PFSK-1 (cell line): ENCODE results near the gene UBE4B.

Experiments used
- POLR2AphosphoS5 ChIP-seq: IDR thresholded peaks from 2 replicates; pipeline ENCODE4 v1.6.1; 2012; ENCODE audit warnings: low read depth, mild to moderate bottlenecking, control low read depth, low read length, moderate library complexity
- SIN3A ChIP-seq: IDR thresholded peaks from 2 replicates; pipeline ENCODE4 v1.6.1; 2012; ENCODE audit warnings: mild to moderate bottlenecking, low read length, moderate library complexity, borderline replicate concordance; ENCODE audit not compliant: insufficient read depth
- TF ChIP-seq, protein P1 (sequence below), 2 experiments: IDR thresholded peaks; 2 replicates each; pipeline versions ENCODE4 v1.6.1 to v1.8.0; 2011 to 2012; ENCODE audit warnings: low read depth in 2 of 2, low read length in 2 of 2, control low read depth in 1 of 2, inconsistent platforms in 1 of 2, mild to moderate bottlenecking in 1 of 2, moderate library complexity in 1 of 2; ENCODE audit not compliant: insufficient read depth in 1 of 2

DNA sequence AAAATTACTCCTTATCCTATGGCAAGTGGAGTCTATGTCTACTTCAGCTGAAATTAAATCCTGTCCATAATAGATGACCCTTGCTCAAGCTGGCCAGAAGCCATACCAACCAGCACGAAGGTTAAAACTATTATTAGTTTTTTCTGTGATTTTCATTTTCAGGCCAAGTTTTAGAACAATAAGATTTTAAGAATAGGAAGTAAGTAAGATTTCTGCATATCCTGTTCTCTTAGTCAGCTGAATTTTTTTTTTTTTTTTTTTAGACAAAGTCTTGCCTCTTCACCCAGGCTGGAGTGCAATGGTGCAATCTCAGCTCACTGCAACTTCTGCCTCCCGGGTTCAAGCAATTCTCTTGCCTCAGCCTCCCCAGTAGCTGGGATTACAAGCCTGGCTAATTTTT, 41.8 kb upstream of the UBE4B start:
- TF ChIP-seq POLR2AphosphoS5: no peak
- no peak for TF ChIP-seq SIN3A
- TF ChIP-seq, protein P1, sequence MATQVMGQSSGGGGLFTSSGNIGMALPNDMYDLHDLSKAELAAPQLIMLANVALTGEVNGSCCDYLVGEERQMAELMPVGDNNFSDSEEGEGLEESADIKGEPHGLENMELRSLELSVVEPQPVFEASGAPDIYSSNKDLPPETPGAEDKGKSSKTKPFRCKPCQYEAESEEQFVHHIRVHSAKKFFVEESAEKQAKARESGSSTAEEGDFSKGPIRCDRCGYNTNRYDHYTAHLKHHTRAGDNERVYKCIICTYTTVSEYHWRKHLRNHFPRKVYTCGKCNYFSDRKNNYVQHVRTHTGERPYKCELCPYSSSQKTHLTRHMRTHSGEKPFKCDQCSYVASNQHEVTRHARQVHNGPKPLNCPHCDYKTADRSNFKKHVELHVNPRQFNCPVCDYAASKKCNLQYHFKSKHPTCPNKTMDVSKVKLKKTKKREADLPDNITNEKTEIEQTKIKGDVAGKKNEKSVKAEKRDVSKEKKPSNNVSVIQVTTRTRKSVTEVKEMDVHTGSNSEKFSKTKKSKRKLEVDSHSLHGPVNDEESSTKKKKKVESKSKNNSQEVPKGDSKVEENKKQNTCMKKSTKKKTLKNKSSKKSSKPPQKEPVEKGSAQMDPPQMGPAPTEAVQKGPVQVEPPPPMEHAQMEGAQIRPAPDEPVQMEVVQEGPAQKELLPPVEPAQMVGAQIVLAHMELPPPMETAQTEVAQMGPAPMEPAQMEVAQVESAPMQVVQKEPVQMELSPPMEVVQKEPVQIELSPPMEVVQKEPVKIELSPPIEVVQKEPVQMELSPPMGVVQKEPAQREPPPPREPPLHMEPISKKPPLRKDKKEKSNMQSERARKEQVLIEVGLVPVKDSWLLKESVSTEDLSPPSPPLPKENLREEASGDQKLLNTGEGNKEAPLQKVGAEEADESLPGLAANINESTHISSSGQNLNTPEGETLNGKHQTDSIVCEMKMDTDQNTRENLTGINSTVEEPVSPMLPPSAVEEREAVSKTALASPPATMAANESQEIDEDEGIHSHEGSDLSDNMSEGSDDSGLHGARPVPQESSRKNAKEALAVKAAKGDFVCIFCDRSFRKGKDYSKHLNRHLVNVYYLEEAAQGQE (IDR thresholded peaks at IDR 0.05; ENCODE audit: insufficient read depth in 1 of 2, low read depth in 2 of 2, low read length in 2 of 2): no peak
